PC-9 (cell line): Measurements from ENCODE around the gene CUL9. TPM values are rescaled to one million over a fixed set of nuclear protein-coding genes. Genes with fewer than 3 reads are reported as not detected.

ENCODE experiments used
- BruUV-seq: library from RNA; stranded (reverse); fragments of 400-500 nt; replicated peaks from 2 replicates; lab custom pipeline; 2021; lab: Mats Ljungman, UMichigan
- CTCF ChIA-PET: fragments of 300-600 bp; sonication (Branson Sonifier 250); formaldehyde crosslinking; loops from one replicate; lab custom pipeline; 2022; ENCODE audit warnings: antibody characterized with exemption; lab: Charles Lee
- POLR2A ChIA-PET: fragments of 300-600 bp; sonication (Branson Sonifier 250); formaldehyde crosslinking; loops from one replicate; lab custom pipeline; 2022; ENCODE audit warnings: antibody characterized with exemption; ENCODE audit not compliant: unreplicated experiment; lab: Charles Lee
- DNase-seq, 2 experiments: peaks; one replicate each; pipeline versions ENCODE4 v3.0.0 to v3.0.0-alpha.2; 2015 to 2022; ENCODE audit warnings: mixed read lengths in 1 of 2
- H2AFZ ChIP-seq: fragments of 200-600 bp; sonication (generic); 2 replicates; pipeline ENCODE4 v1.8.1; 2017; ENCODE audit warnings: antibody characterized with exemption
- H3F3A ChIP-seq: fragments of 200-600 bp; sonication (generic); 2 replicates; pipeline ENCODE4 v1.8.1; 2017; ENCODE audit warnings: antibody characterized with exemption, mild to moderate bottlenecking, low read depth; ENCODE audit not compliant: insufficient read depth
- H3K27ac ChIP-seq: fragments of 200-600 bp; sonication (generic); 2 replicates; pipeline ENCODE4 v1.6.1; 2016; ENCODE audit warnings: mixed run types
- H3K27me3 ChIP-seq: fragments of 200-600 bp; sonication (generic); 2 replicates; pipeline ENCODE4 v1.6.1; 2016; ENCODE audit warnings: low read depth, mixed run types; ENCODE audit not compliant: insufficient read depth
- H3K36me3 ChIP-seq: fragments of 200-600 bp; sonication (generic); 2 replicates; pipeline ENCODE4 v1.6.1; 2016; ENCODE audit warnings: low read depth, mixed run types
- H3K4me1 ChIP-seq: fragments of 200-600 bp; sonication (generic); replicated peaks from 2 replicates; pipeline ENCODE4 v1.6.1; 2016; ENCODE audit warnings: mixed run types; ENCODE audit not compliant: insufficient read depth
- H3K4me2 ChIP-seq: fragments of 200-600 bp; sonication (generic); 2 replicates; pipeline ENCODE4 v1.6.1; 2017; ENCODE audit warnings: mixed run types
- H3K4me3 ChIP-seq: fragments of 200-600 bp; sonication (generic); 2 replicates; pipeline ENCODE4 v1.6.1; 2016; ENCODE audit warnings: mixed run types
- H3K79me2 ChIP-seq: fragments of 200-600 bp; sonication (generic); 2 replicates; pipeline ENCODE4 v1.6.1; 2017; ENCODE audit warnings: low read depth, mixed run types
- H3K9me2 ChIP-seq: fragments of 200-600 bp; sonication (generic); 2 replicates; pipeline ENCODE4 v1.8.1; 2017; ENCODE audit warnings: mild to moderate bottlenecking; ENCODE audit not compliant: insufficient read depth
- H3K9me3 ChIP-seq: fragments of 200-600 bp; sonication (generic); 2 replicates; pipeline ENCODE4 v1.8.1; 2016; ENCODE audit warnings: low read depth; ENCODE audit not compliant: insufficient read depth
- H4K20me1 ChIP-seq: fragments of 200-600 bp; sonication (generic); 2 replicates; pipeline ENCODE4 v1.8.1; 2017; ENCODE audit not compliant: insufficient read depth
- CTCF ChIP-seq: fragments of 200-600 bp; sonication (generic); conservative IDR thresholded peaks from 2 replicates; pipeline ENCODE4 v1.6.1; 2017; ENCODE audit warnings: mixed run types, antibody characterized with exemption, mild to moderate bottlenecking, moderate library complexity
- EZH2 ChIP-seq: fragments of 200-600 bp; sonication (generic); IDR thresholded peaks from 2 replicates; pipeline ENCODE4 v1.8.0; 2017; ENCODE audit warnings: antibody characterized with exemption, low read depth
- intact Hi-C: fragments of 100-400 bp; cut with micrococcal nuclease; formaldehyde crosslinking; loops from one replicate; pipeline ENCODE4 v1.10.0; 2022; ENCODE audit not compliant: unreplicated experiment
- total RNA-seq: library from RNA; stranded (reverse); gene quantifications from 2 replicates; pipeline ENCODE4 v1.2.3, GENCODE V29; 2021

Gene CUL9
- total RNA-seq, 1 experiment from 2014 or later, result 52.8 TPM

GRCh38 chr6:43222418-43223059 is 40.5 kb downstream of the CUL9 start:
- H3K4me3 ChIP-seq, result no peak overlapping the region
- no peaks in the 10 kb centered on the region for H3K36me3 ChIP-seq
- no peaks in the 10 kb centered on the region for H3K9me2 ChIP-seq
- H3K9me3 ChIP-seq, result no peaks in the 10 kb centered on the region
- TF ChIP-seq EZH2 (no peak), CTCF (no peak)
- H4K20me1 ChIP-seq, result no peaks in the 10 kb centered on the region
- ChIA-PET CTCF (no interaction called here), POLR2A (no interaction called here)
- no peak overlapping the region for H3K4me2 ChIP-seq
- no peak overlapping the region for H3K27ac ChIP-seq
- no TSS peak for BruUV-seq
- DNase-seq, result no peak
- intact Hi-C loops, result no loop called here
- H3K27me3 ChIP-seq, result no peaks in the 10 kb centered on the region
- no peak overlapping the region for H2AFZ ChIP-seq
- H3K4me1 ChIP-seq, result no peaks in the 10 kb centered on the region
- H3K79me2 ChIP-seq, result no peaks in the 10 kb centered on the region
- no peaks in the 10 kb centered on the region; the same call in 1 of the 2 replicates for H3F3A ChIP-seq

GRCh38 chr6:43223175-43223574 is 41.2 kb downstream of the CUL9 start:
- no peak for TF ChIP-seq EZH2
- no peak for TF ChIP-seq CTCF

GRCh38 chr6:43226192-43226851 is 44.3 kb downstream of the CUL9 start:
- ChIA-PET CTCF (no interaction called here), POLR2A (no interaction called here)
- no peak overlapping the region for H3K4me3 ChIP-seq
- no peak overlapping the region for H3K27ac ChIP-seq
- H3K9me3 ChIP-seq, result no peaks in the 10 kb centered on the region
- TF ChIP-seq CTCF (no peak), EZH2 (no peak)
- no peaks in the 10 kb centered on the region; the same call in 1 of the 2 replicates for H3F3A ChIP-seq
- BruUV-seq, result no TSS peak
- H3K4me1 ChIP-seq, result 0 out of 2 replicates have a peak, but pooled peaks cover 9% of the 10 kb centered on the region
- DNase-seq, result no peak
- H3K79me2 ChIP-seq, result no peaks in the 10 kb centered on the region
- H3K4me2 ChIP-seq, result no peak overlapping the region
- no peaks in the 10 kb centered on the region for H4K20me1 ChIP-seq
- no peak overlapping the region for H2AFZ ChIP-seq
- no peaks in the 10 kb centered on the region for H3K27me3 ChIP-seq
- no peaks in the 10 kb centered on the region for H3K36me3 ChIP-seq
- no peaks in the 10 kb centered on the region for H3K9me2 ChIP-seq
- intact Hi-C loops, result no loop called here

More at GRCh38 chr6:43223175-43223574, 41.2 kb downstream of the CUL9 start:
- Histone ChIP-seq H4K20me1 (no peaks in the 10 kb centered on the region), H2AFZ (no peak overlapping the region), H3K79me2 (no peaks in the 10 kb centered on the region), H3K36me3 (no peaks in the 10 kb centered on the region), H3K27ac (no peak overlapping the region), H3K4me1 (0 out of 2 replicates have a peak, but pooled peaks cover 2% of the 10 kb centered on the region), H3K9me3 (no peaks in the 10 kb centered on the region), H3K9me2 (no peaks in the 10 kb centered on the region), H3K4me3 (no peak overlapping the region), H3K4me2 (no peak overlapping the region), H3F3A (no peaks in the 10 kb centered on the region; the same call in 1 of the 2 replicates), H3K27me3 (no peaks in the 10 kb centered on the region)
- BruUV-seq, result no TSS peak
- DNase-seq, result no peak
- intact Hi-C loops, result no loop called here
- CTCF ChIA-PET, result no interaction called here
- POLR2A ChIA-PET, result no interaction called here
